Lower leg skin (tissue), 4 donors: ENCODE data around the gene PLA2G4F. TPM values are rescaled to one million over a fixed set of nuclear protein-coding genes. Genes with fewer than 3 reads are reported as not detected.
A peak's percentile ranks its signal among the peaks of the same experiment; 100 is the strongest.

Experiments
- DNase-seq, 2 donors: peaks; one replicate each; pipeline ENCODE4 v3.0.0-alpha.2; 2019; ENCODE audit warnings: low spot score in 2 of 2
- H3K4me3 ChIP-seq: fragments of 200-600 bp; sonication (generic); 2 replicates; pipeline ENCODE4 v1.5.1; 2017; ENCODE audit warnings: mild to moderate bottlenecking, low read depth; ENCODE audit not compliant: poor library complexity, severe bottlenecking
- CTCF ChIP-seq, 3 donors: fragments of 450-650 bp; IDR thresholded peaks; one replicate each; pipeline ENCODE4 v1.5.1; 2016; ENCODE audit warnings: antibody characterized with exemption in 3 of 3, mild to moderate bottlenecking in 3 of 3, moderate library complexity in 2 of 3
- POLR2A ChIP-seq, 2 donors: fragments of 450-650 bp; IDR thresholded peaks; one replicate each; pipeline ENCODE4 v1.6.1; 2016 to 2017; ENCODE audit warnings: antibody characterized with exemption in 2 of 2, mild to moderate bottlenecking in 1 of 2, moderate library complexity in 1 of 2
- WGBS, 2 donors: methylation state at CpG; one replicate each; pipeline ENCODE4 v1.1.5; 2018; 5-methylcytosine and 5-hydroxymethylcytosine counted together
- intact Hi-C: fragments of 100-400 bp; cut with DNase I; formaldehyde crosslinking; loops from one replicate; pipeline ENCODE4 v1.15.0; 2023; ENCODE audit warnings: low total_unique reads
- total RNA-seq, 4 donors: library from RNA; depleted of rRNA; stranded (reverse); fragments of >200 nt; gene quantifications; one replicate each; pipeline ENCODE4 v1.1.0, GENCODE V29; 2016

The PLA2G4F gene
- total RNA-seq, 4 donors from 2014 or later, result 117 to 176 (median 170) TPM

GRCh38 chr15:42139596-42139995, 16.8 kb downstream of the PLA2G4F start:
- DNase-seq, result peak in 1 of 2 donors; percentile 59
- whole genome bisulfite sequencing, 2 donors, result 55% methylated on average over 6 of the region's 6 CpGs
- no peak overlapping the region for H3K4me3 ChIP-seq
- no peak for TF ChIP-seq POLR2A (IDR thresholded peaks at IDR 0.05)
- TF ChIP-seq CTCF (IDR thresholded peaks at IDR 0.05), result no peak
- intact Hi-C loops, result no loop called here

GRCh38 chr15:42138968-42139386, 17.5 kb downstream of the PLA2G4F start:
- intact Hi-C loops, result no loop called here
- WGBS, 2 donors, result 50 to 62% methylated on average over 3 of the region's 3 CpGs
- peak in 1 of 2 donors; percentile 54 for DNase-seq
- H3K4me3 ChIP-seq, result no peak overlapping the region
- TF ChIP-seq POLR2A (IDR thresholded peaks at IDR 0.05), result no peak

- H3K4me3 ChIP-seq, result no peak overlapping the region
- intact Hi-C loops, result no loop called here
- 88 to 89% methylated on average over 4 of the region's 4 CpGs for WGBS, 2 donors
- no peak for TF ChIP-seq CTCF (IDR thresholded peaks at IDR 0.05)
- no peak for TF ChIP-seq POLR2A (IDR thresholded peaks at IDR 0.05)
- peak in 1 of 2 donors; percentile 7 for DNase-seq
Measured at GRCh38 chr15:42138411-42138810, 18.0 kb downstream of the PLA2G4F start.

GRCh38 chr15:42137461-42138261, 18.8 kb downstream of the PLA2G4F start:
- intact Hi-C loops, result no loop called here
- WGBS, 2 donors, result 47 to 49% methylated on average over 11 of the region's 11 CpGs
- H3K4me3 ChIP-seq, result no peak overlapping the region
- DNase-seq, result peak; percentile 25 to 74
- no peak for TF ChIP-seq CTCF (IDR thresholded peaks at IDR 0.05)
- TF ChIP-seq POLR2A (IDR thresholded peaks at IDR 0.05), result no peak

GRCh38 chr15:42136513-42136912, 19.9 kb downstream of the PLA2G4F start:
- 85 to 88% methylated on average over 11 of the region's 11 CpGs for WGBS, 2 donors
- TF ChIP-seq CTCF (IDR thresholded peaks at IDR 0.05) (no peak), POLR2A (IDR thresholded peaks at IDR 0.05) (no peak)
- H3K4me3 ChIP-seq, result no peak overlapping the region
- DNase-seq, result no peak
- intact Hi-C loops, result no loop called here

- 48 to 61% methylated on average over 1 of the region's 1 CpG for WGBS, 2 donors
- intact Hi-C loops, result loop anchor here (2.0 kb wide), 1 partner anchor 71 kb away; no protein-coding TSS in a partner anchor
- TF ChIP-seq CTCF (IDR thresholded peaks at IDR 0.05) (no peak), POLR2A (IDR thresholded peaks at IDR 0.05) (no peak)
- H3K4me3 ChIP-seq, result no peak overlapping the region
- DNase-seq, result no peak
Measured at GRCh38 chr15:42135351-42135750, 21.1 kb downstream of the PLA2G4F start.
